PC-3 (cell line): ENCODE results near the gene CTNS.

ENCODE experiments used
- EZH2phosphoT487 ChIP-seq: fragments of 300-600 bp; sonication (generic); IDR thresholded peaks from 2 replicates; pipeline ENCODE4 v1.6.1; 2018; ENCODE audit warnings: mild to moderate bottlenecking, antibody characterized with exemption, low read length, borderline replicate concordance
- TF ChIP-seq, protein P1 (sequence below): fragments of 300-600 bp; sonication (generic); conservative IDR thresholded peaks from 2 replicates; pipeline ENCODE4 v1.5.1; 2017; ENCODE audit warnings: antibody characterized with exemption, low read depth, mild to moderate bottlenecking, low read length

DNA sequence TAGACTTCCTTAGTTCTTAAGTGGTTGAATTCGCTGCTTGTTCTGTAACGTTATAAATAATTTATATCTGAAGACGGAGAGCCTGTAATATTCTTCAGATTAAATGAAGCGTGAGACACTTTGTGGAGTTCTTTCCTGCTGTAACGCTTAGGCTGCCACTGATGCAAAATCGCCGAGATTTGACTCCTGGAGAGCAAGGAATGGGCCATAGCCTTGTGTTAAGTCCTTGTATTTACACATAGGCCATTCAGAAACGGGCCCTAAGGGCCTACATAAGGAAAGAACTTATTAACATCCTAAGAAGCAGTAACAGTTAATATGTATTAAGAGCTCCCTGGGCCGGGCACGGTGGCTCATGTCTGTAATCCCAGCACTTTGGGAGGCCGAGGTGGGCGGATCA is 33.0 kb downstream of the CTNS start:
- TF ChIP-seq, protein P1, sequence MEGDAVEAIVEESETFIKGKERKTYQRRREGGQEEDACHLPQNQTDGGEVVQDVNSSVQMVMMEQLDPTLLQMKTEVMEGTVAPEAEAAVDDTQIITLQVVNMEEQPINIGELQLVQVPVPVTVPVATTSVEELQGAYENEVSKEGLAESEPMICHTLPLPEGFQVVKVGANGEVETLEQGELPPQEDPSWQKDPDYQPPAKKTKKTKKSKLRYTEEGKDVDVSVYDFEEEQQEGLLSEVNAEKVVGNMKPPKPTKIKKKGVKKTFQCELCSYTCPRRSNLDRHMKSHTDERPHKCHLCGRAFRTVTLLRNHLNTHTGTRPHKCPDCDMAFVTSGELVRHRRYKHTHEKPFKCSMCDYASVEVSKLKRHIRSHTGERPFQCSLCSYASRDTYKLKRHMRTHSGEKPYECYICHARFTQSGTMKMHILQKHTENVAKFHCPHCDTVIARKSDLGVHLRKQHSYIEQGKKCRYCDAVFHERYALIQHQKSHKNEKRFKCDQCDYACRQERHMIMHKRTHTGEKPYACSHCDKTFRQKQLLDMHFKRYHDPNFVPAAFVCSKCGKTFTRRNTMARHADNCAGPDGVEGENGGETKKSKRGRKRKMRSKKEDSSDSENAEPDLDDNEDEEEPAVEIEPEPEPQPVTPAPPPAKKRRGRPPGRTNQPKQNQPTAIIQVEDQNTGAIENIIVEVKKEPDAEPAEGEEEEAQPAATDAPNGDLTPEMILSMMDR, result no peak
- TF ChIP-seq EZH2phosphoT487, result no peak
